Suprapubic skin (tissue), 4 donors: ENCODE measurements around the gene MGAT5. TPM values are rescaled to one million over a fixed set of nuclear protein-coding genes. Genes with fewer than 3 reads are reported as not detected.
"Not testable (repeated sequence)": the region's sequence is repeated elsewhere in the genome, so short reads cannot be mapped to it uniquely, and the experiment has no call there.

ENCODE experiments used
- DNase-seq, 2 donors: peaks; one replicate each; pipeline ENCODE4 v3.0.0-alpha.2; 2019; ENCODE audit warnings: low spot score in 2 of 2
- H3K27ac ChIP-seq: fragments of 200-600 bp; sonication (generic); one replicate; pipeline ENCODE4 v1.5.1; 2019
- H3K27me3 ChIP-seq: fragments of 200-600 bp; sonication (generic); one replicate; pipeline ENCODE4 v1.5.1; 2019
- H3K36me3 ChIP-seq: fragments of 200-600 bp; sonication (generic); one replicate; pipeline ENCODE4 v1.5.1; 2019
- H3K4me1 ChIP-seq: fragments of 200-600 bp; sonication (generic); one replicate; pipeline ENCODE4 v1.5.1; 2019
- H3K4me3 ChIP-seq: fragments of 200-600 bp; sonication (generic); one replicate; pipeline ENCODE4 v1.5.1; 2019; ENCODE audit warnings: mild to moderate bottlenecking
- H3K9me3 ChIP-seq: fragments of 200-600 bp; sonication (generic); one replicate; pipeline ENCODE4 v1.5.1; 2019
- CTCF ChIP-seq, 2 donors: fragments of 200-600 bp in 1 of 2; fragments of 450-650 bp in 1 of 2; sonication (generic) in 1 of 2; IDR thresholded peaks; one replicate each; pipeline ENCODE4 v1.5.1; 2016 to 2019; ENCODE audit warnings: antibody characterized with exemption in 2 of 2, mild to moderate bottlenecking in 1 of 2, moderate library complexity in 1 of 2
- EP300 ChIP-seq: sonication (generic); formaldehyde crosslinking; IDR thresholded peaks from one replicate; pipeline ENCODE4 v1.6.1; 2017; ENCODE audit warnings: antibody characterized with exemption
- POLR2A ChIP-seq, 2 donors: fragments of 450-650 bp; IDR thresholded peaks; one replicate each; pipeline ENCODE4 v1.6.1; 2017; ENCODE audit warnings: antibody characterized with exemption in 2 of 2, mild to moderate bottlenecking in 2 of 2, moderate library complexity in 2 of 2
- POLR2AphosphoS5 ChIP-seq, 3 donors: sonication (generic); formaldehyde crosslinking; IDR thresholded peaks; one replicate each; pipeline ENCODE4 v1.6.1; 2017; ENCODE audit warnings: antibody characterized with exemption in 3 of 3
- WGBS: methylation state at CpG from one replicate; pipeline ENCODE4 v1.1.5; 2018; 5-methylcytosine and 5-hydroxymethylcytosine counted together
- total RNA-seq, 4 donors: library from RNA; depleted of rRNA; stranded (reverse); fragments of >200 nt; gene quantifications; one replicate each; pipeline ENCODE4 v1.1.0, GENCODE V29; 2016

Gene MGAT5
- total RNA-seq, 4 donors from 2014 or later: 16.9 to 42.1 (median 32.9) TPM

GRCh38 chr2:134289225-134289624 is 35.4 kb downstream of the MGAT5 start:
- Histone ChIP-seq H3K4me3 (no peak overlapping the region), H3K27me3 (no peaks in the 10 kb centered on the region), H3K27ac (no peak overlapping the region), H3K36me3 (no peaks in the 10 kb centered on the region), H3K4me1 (peaks cover 15% of the 10 kb centered on the region), H3K9me3 (no peaks in the 10 kb centered on the region)
- DNase-seq: no peak
- WGBS: 96% methylated on average over 4 of the region's 6 CpGs
- TF ChIP-seq POLR2A (IDR thresholded peaks at IDR 0.05) (no peak), CTCF (IDR thresholded peaks at IDR 0.05) (no peak), POLR2AphosphoS5 (IDR thresholded peaks at IDR 0.05) (no peak), EP300 (no peak)

- no peak overlapping the region for H3K4me3 ChIP-seq
- no peaks in the 10 kb centered on the region for H3K27me3 ChIP-seq
- H3K27ac ChIP-seq: no peak overlapping the region
- TF ChIP-seq EP300: no peak
- no peak for TF ChIP-seq CTCF (IDR thresholded peaks at IDR 0.05)
- TF ChIP-seq POLR2AphosphoS5 (IDR thresholded peaks at IDR 0.05): no peak
- no peak for TF ChIP-seq POLR2A (IDR thresholded peaks at IDR 0.05)
- no peaks in the 10 kb centered on the region for H3K9me3 ChIP-seq
- H3K4me1 ChIP-seq: peaks cover 25% of the 10 kb centered on the region
- H3K36me3 ChIP-seq: no peaks in the 10 kb centered on the region
- no peak for DNase-seq
These were observed 36.5 kb downstream of the MGAT5 start for GRCh38 chr2:134290358-134290757.

GRCh38 chr2:134292514-134292913 is 38.6 kb downstream of the MGAT5 start:
- 93% methylated on average over 3 of the region's 3 CpGs for WGBS
- no peak for DNase-seq
- no peak for TF ChIP-seq EP300
- TF ChIP-seq POLR2AphosphoS5 (IDR thresholded peaks at IDR 0.05): no peak
- TF ChIP-seq POLR2A (IDR thresholded peaks at IDR 0.05): no peak
- no peak for TF ChIP-seq CTCF (IDR thresholded peaks at IDR 0.05)
- H3K27me3 ChIP-seq: no peaks in the 10 kb centered on the region
- H3K9me3 ChIP-seq: no peaks in the 10 kb centered on the region
- no peak overlapping the region for H3K27ac ChIP-seq
- H3K4me3 ChIP-seq: no peak overlapping the region
- no peaks in the 10 kb centered on the region for H3K36me3 ChIP-seq
- peaks cover 36% of the 10 kb centered on the region for H3K4me1 ChIP-seq

GRCh38 chr2:134293719-134294537 is 40.1 kb downstream of the MGAT5 start:
- peak overlapping the region; percentile 16 for H3K27ac ChIP-seq
- peaks cover 31% of the 10 kb centered on the region for H3K4me1 ChIP-seq
- no peak for DNase-seq
- TF ChIP-seq POLR2AphosphoS5 (IDR thresholded peaks at IDR 0.05) (no peak), CTCF (IDR thresholded peaks at IDR 0.05) (no peak), EP300 (no peak), POLR2A (IDR thresholded peaks at IDR 0.05) (no peak)
- H3K36me3 ChIP-seq: no peaks in the 10 kb centered on the region
- WGBS: 91% methylated on average over 8 of the region's 8 CpGs
- no peaks in the 10 kb centered on the region for H3K9me3 ChIP-seq
- H3K27me3 ChIP-seq: no peaks in the 10 kb centered on the region
- no peak overlapping the region for H3K4me3 ChIP-seq

- peak overlapping the region; percentile 16 for H3K27ac ChIP-seq
- not testable (repeated sequence) for H3K27me3 ChIP-seq, H3K4me3 ChIP-seq, DNase-seq, H3K9me3 ChIP-seq, H3K36me3 ChIP-seq
- H3K4me1 ChIP-seq: peaks cover 26% of the 10 kb centered on the region
- WGBS: 83% methylated on average over 3 of the region's 3 CpGs
These were observed 40.7 kb downstream of the MGAT5 start for GRCh38 chr2:134294598-134294997.
